Stomach smooth muscle (tissue), 2 donors: Measurements from ENCODE around the gene DACH2.

Experiments
- H3K27ac ChIP-seq: one replicate; pipeline ENCODE4 v1.7.0; 2013; ENCODE audit warnings: mild to moderate bottlenecking, low read length, inconsistent platforms
- H3K27me3 ChIP-seq, 2 donors: one replicate each; pipeline ENCODE4 v1.7.0; 2013; ENCODE audit warnings: low read length in 2 of 2; ENCODE audit not compliant: insufficient read depth in 2 of 2, control insufficient read depth in 1 of 2
- H3K36me3 ChIP-seq, 2 donors: one replicate each; pipeline ENCODE4 v1.7.0; 2013; ENCODE audit warnings: low read length in 2 of 2; ENCODE audit not compliant: control insufficient read depth in 2 of 2, insufficient read depth in 2 of 2
- H3K4me1 ChIP-seq: one replicate; pipeline ENCODE4 v1.7.0; 2013; ENCODE audit warnings: low read length; ENCODE audit not compliant: control insufficient read depth, insufficient read depth
- H3K4me3 ChIP-seq, 2 donors: one replicate each; pipeline ENCODE4 v1.7.0; 2013; ENCODE audit warnings: low read length in 2 of 2
- H3K9ac ChIP-seq, 2 donors: one replicate each; pipeline ENCODE4 v1.7.0; 2013; ENCODE audit warnings: low read length in 2 of 2, mild to moderate bottlenecking in 1 of 2
- H3K9me3 ChIP-seq, 2 donors: one replicate each; pipeline ENCODE4 v1.7.0; 2013; ENCODE audit warnings: low read length in 2 of 2; ENCODE audit not compliant: control insufficient read depth in 2 of 2
- donor health status: healthy.
- donor health status: Pancreatic carcinoma.

Gene DACH2

DNA sequence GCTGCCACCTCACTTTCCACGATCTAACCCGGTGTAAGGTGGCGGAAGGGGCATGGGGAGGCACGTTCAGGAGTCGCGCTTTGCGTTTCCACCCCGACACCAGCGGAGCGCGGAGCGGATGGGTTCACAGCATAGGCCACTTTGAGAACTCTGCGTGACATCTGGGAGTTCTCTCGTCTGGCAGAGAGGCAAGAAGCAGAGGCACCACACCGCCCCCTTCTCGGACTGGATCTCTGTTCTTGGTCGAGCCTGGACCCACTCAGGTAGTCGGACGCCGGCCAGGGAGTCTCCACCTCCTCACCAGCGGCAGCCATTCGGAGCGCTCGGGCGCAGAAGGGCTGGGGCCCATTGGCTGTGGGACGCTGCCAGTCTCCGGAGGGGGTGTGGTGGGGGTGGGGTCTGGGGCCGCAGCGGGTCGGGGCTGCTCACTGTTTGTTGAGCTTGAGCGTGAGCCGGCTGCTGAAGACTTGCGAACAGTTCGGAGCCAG lies at the start of gene DACH2:
DACH2 (plus strand) TSS at position 428 of the 488 bp plus-strand sequence.
- Histone ChIP-seq H3K27me3 (peaks cover 7 to 16% of the 10 kb centered on the region in 2 donors), H3K4me3 (peak within 1 kb of the TSS; percentile 68 to 70), H3K9ac (no peak within 1 kb of the TSS), H3K4me1 (peaks cover 11% of the 10 kb centered on the region), H3K36me3 (no peaks in the 10 kb centered on the region), H3K27ac (no peak within 1 kb of the TSS), H3K9me3 (no peaks in the 10 kb centered on the region)

DNA sequence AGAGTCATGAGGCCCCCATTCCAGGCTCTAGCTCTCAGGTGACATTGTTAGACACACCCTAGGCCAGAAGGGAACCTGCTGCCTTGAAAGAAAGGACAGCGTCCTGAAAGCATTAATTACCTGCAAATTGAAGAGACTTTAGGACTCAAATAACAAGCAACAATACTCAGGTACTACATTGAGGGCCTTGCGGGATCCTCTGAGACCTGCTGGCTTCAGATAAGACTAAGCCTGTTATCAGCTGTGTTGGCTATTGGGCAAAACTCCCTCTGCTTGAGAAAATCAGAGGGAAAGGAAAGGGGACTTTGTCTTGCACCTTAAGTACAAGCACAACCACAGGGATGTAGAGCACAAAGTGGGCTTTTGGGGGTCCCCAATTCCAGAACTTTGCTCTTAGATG lies 45.9 kb upstream of the DACH2 start:
- no peaks in the 10 kb centered on the region for H3K9me3 ChIP-seq
- no peaks in the 10 kb centered on the region for H3K4me1 ChIP-seq
- no peak overlapping the region for H3K9ac ChIP-seq
- H3K36me3 ChIP-seq: no peaks in the 10 kb centered on the region
- peaks cover 0 to 5% of the 10 kb centered on the region in 2 donors for H3K27me3 ChIP-seq
- H3K27ac ChIP-seq: no peak overlapping the region
- no peak overlapping the region for H3K4me3 ChIP-seq

- Histone ChIP-seq H3K9me3 (no peaks in the 10 kb centered on the region), H3K27me3 (peaks cover 0 to 5% of the 10 kb centered on the region in 2 donors), H3K9ac (no peak overlapping the region), H3K36me3 (no peaks in the 10 kb centered on the region), H3K4me3 (no peak overlapping the region), H3K4me1 (no peaks in the 10 kb centered on the region), H3K27ac (no peak overlapping the region)
Measured at GRCh38 chrX:86103061-86103460, 45.2 kb upstream of the DACH2 start.

DNA sequence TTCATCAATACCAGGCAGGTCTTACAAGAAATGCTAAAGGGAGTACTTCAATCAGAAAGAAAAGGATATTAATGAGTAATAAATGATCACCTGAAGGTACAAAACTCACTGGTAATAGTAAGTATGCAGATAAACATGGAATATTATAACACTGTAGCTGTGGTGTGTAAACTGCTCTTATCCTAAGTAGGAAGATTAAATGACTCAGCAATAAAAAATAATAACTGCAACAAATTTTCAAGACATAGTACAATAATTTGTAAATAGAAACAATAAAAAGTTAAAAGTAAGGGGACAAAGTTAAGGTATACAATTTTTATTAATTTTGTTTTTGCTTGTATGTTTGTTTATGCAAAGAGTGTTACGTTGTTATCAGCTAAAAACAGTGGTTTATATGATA lies 43.7 kb upstream of the DACH2 start:
- no peaks in the 10 kb centered on the region for H3K36me3 ChIP-seq
- H3K9me3 ChIP-seq: no peaks in the 10 kb centered on the region
- H3K4me3 ChIP-seq: no peak overlapping the region
- peaks cover 0 to 5% of the 10 kb centered on the region in 2 donors for H3K27me3 ChIP-seq
- no peaks in the 10 kb centered on the region for H3K4me1 ChIP-seq
- no peak overlapping the region for H3K9ac ChIP-seq
- H3K27ac ChIP-seq: no peak overlapping the region

DNA sequence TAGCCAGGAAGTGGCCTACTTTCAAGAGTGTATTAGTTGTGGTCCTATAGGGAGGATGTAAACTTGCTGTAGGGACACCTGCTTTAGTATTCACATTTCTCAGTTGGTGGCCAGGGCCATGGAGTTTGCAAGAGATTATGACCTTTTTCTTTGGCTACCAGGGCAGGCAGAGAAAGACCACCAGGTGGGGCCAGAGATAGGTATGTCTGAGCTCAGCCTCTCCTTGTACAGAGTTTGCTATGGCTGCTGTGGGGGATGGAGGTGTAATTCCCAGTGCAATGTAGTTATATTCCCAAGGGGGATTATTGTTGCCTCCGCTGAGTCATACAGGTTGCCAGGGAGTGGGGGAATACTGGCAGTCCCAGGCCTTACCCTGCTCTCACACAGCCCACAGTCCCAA lies 26.3 kb upstream of the DACH2 start:
- Histone ChIP-seq H3K27ac (no peak overlapping the region), H3K36me3 (no peaks in the 10 kb centered on the region), H3K4me1 (no peaks in the 10 kb centered on the region), H3K27me3 (peaks cover 0 to 2% of the 10 kb centered on the region in 2 donors), H3K4me3 (no peak overlapping the region), H3K9me3 (peaks cover 0 to 3% of the 10 kb centered on the region in 2 donors), H3K9ac (no peak overlapping the region)

- Histone ChIP-seq H3K4me3 (no peak overlapping the region), H3K4me1 (no peaks in the 10 kb centered on the region), H3K27me3 (peaks cover 0 to 2% of the 10 kb centered on the region in 2 donors), H3K36me3 (no peaks in the 10 kb centered on the region), H3K9me3 (no peaks in the 10 kb centered on the region), H3K27ac (no peak overlapping the region), H3K9ac (no peak overlapping the region)
Measured at GRCh38 chrX:86133761-86134160, 14.5 kb upstream of the DACH2 start.

- Histone ChIP-seq H3K27me3 (peaks cover 0 to 2% of the 10 kb centered on the region in 2 donors), H3K4me3 (no peak overlapping the region), H3K4me1 (no peaks in the 10 kb centered on the region), H3K36me3 (no peaks in the 10 kb centered on the region), H3K27ac (no peak overlapping the region), H3K9ac (no peak overlapping the region), H3K9me3 (no peaks in the 10 kb centered on the region)
Measured at GRCh38 chrX:86137071-86137470, 11.2 kb upstream of the DACH2 start.

- H3K9me3 ChIP-seq: no peaks in the 10 kb centered on the region
- H3K27me3 ChIP-seq: no peaks in the 10 kb centered on the region
- no peaks in the 10 kb centered on the region for H3K4me1 ChIP-seq
- H3K9ac ChIP-seq: no peak overlapping the region
- no peak overlapping the region for H3K27ac ChIP-seq
- no peaks in the 10 kb centered on the region for H3K36me3 ChIP-seq
- H3K4me3 ChIP-seq: no peak overlapping the region
Measured at GRCh38 chrX:86141786-86142185, 6.5 kb upstream of the DACH2 start.

DNA sequence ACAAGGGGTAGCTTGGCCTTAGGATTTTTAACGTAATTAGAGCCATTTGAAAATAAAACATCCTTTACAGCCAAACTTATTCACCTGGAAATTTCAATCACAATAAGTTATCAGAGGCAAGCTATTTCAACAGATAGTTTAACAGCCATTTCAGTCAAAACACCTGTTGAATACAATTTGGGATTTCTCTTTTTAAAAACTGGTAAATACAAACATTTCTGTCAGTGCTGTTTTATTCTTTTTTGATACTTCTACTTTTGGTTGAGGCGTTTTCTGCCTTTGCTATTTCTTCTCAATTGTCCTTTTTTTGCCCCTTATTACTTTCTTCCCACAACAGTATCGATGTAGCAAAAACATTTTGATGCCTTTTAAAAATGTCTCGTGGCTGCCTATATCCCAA lies 2.1 kb upstream of the DACH2 start:
- Histone ChIP-seq H3K27me3 (peaks cover 7 to 16% of the 10 kb centered on the region in 2 donors), H3K9me3 (no peaks in the 10 kb centered on the region), H3K4me3 (no peak overlapping the region), H3K27ac (no peak overlapping the region), H3K9ac (no peak overlapping the region), H3K4me1 (peaks cover 11% of the 10 kb centered on the region), H3K36me3 (no peaks in the 10 kb centered on the region)

GRCh38 chrX:86148594-86148993 lies 343 bp downstream of the DACH2 start:
- Histone ChIP-seq H3K4me1 (peaks cover 11% of the 10 kb centered on the region), H3K9me3 (no peaks in the 10 kb centered on the region), H3K27ac (no peak overlapping the region), H3K27me3 (peaks cover 7 to 16% of the 10 kb centered on the region in 2 donors), H3K36me3 (no peaks in the 10 kb centered on the region), H3K4me3 (peak overlapping the region; percentile 48 to 60), H3K9ac (no peak overlapping the region)

GRCh38 chrX:86149119-86149518 lies 868 bp downstream of the DACH2 start:
- no peak overlapping the region for H3K9ac ChIP-seq
- H3K9me3 ChIP-seq: no peaks in the 10 kb centered on the region
- peaks cover 11% of the 10 kb centered on the region for H3K4me1 ChIP-seq
- peak overlapping the region; percentile 48 to 60 for H3K4me3 ChIP-seq
- H3K27ac ChIP-seq: no peak overlapping the region
- H3K36me3 ChIP-seq: no peaks in the 10 kb centered on the region
- peaks cover 7 to 16% of the 10 kb centered on the region in 2 donors for H3K27me3 ChIP-seq
